Measurements from ENCODE around the gene PUS1.

Gene PUS1

DNA sequence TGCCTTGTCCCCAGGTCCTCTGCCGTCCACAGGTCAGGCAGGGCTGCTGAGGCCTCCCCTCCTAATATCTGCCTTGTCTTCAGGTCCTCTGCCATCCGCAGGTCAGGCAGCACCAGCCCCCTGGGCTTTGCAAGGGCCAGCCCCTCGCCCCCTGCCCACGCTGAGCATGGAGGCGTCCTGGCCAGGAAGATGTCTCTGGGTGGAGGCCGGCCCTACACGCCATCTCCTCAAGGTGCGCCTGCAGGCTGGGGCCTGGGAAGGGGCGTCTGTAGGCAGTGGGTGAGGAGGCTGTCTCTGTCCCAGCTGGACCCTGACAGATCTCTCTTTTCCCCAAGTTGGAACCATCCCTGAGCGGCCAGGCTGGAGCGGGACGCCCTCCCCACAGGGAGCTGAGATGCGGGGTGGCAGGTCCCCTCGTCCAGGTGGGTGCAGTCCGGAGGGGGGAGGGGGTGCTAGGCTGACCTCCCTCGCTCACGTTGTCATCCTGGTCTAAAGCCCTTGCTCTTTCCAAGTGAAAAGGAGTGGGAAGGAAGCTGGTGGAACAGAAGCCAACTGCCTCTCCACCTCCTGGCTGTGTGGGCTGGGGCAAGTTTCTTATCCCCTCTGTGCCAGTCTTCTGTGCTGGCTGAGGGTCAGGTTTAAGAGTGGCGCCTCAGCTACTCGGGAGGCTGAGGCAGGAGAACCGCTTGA lies 13.9 kb upstream of the PUS1 start:
- in situ Hi-C loops (cut with HindIII; ENCODE audit: low sequenced_read_pairs), result no loop called here

DNA sequence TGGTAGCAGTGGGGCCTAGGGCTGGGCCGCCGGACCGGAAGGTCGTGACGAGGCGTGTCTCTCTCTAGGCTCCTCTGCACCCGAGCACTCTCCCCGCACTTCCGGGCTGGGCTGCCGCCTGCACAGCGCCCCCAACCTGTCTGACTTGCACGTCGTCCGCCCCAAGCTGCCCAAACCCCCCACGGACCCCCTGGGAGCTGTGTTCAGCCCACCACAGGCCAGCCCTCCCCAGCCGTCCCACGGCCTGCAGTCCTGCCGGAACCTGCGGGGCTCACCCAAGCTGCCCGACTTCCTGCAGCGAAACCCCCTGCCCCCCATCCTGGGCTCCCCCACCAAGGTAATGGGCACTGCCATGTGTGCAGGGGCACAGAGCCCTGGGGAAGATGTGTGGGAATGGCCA lies 13.3 kb upstream of the PUS1 start:
- in situ Hi-C loops (cut with HindIII; ENCODE audit: low sequenced_read_pairs), result no loop called here

DNA sequence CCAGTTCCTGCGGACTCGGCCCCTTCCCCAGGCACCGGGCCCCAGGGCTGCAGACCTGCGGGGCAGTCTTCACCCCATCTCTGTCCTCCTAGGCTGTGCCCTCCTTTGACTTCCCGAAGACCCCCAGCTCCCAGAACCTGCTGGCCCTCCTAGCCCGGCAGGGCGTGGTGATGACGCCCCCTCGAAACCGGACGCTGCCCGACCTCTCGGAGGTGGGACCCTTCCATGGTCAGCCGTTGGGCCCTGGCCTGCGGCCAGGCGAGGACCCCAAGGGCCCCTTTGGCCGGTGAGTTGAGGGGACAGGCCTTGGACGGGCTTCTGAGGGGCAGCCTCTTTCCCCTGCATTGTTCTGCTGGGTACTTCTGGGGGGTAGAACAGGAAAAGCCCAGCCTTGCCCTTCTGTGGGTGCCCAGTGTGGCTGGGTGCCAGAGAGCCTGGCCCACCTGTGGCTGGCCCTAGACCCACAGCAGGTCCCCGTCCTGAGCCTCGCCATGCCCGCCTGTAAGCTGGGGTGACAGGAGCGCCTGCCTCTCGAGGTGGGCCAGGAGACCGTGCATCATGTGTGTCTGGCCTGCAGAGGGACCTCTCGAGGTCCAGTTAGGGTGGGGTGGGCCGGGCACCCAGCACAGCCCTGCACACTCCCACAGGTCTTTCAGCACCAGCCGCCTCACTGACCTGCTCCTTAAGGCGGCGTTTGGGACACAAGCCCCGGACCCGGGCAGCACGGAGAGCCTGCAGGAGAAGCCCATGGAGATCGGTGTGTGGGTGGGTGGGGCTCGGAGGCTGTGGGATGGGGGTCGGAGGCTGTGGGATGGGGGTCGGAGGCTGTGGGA lies 12.6 kb upstream of the PUS1 start:
- in situ Hi-C loops (cut with HindIII; ENCODE audit: low sequenced_read_pairs), result no loop called here

DNA sequence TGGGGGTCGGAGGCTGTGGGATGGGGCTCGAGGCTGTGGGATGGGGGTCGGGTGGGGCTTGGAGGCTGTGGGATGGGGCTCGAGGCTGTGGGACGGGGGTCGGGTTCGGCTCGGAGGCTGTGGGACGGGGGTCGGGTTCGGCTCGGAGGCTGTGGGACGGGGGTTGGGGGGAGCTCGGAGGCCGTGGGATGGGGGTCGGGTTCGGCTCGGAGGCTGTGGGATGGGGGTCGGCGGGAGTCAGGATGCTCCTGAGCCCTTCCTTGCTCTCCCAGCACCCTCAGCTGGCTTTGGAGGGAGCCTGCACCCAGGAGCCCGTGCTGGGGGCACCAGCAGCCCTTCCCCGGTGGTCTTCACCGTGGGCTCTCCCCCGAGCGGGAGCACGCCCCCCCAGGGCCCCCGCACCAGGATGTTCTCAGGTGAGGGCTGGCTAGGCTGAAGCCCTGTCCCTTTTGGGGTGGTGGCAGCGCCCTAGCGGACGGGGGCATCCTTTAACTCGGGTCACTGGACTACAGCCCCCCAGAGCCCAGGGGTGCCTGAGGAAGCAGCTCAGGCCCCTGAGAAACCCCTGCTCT lies 11.9 kb upstream of the PUS1 start:
- in situ Hi-C loops (cut with HindIII; ENCODE audit: low sequenced_read_pairs), result no loop called here

DNA sequence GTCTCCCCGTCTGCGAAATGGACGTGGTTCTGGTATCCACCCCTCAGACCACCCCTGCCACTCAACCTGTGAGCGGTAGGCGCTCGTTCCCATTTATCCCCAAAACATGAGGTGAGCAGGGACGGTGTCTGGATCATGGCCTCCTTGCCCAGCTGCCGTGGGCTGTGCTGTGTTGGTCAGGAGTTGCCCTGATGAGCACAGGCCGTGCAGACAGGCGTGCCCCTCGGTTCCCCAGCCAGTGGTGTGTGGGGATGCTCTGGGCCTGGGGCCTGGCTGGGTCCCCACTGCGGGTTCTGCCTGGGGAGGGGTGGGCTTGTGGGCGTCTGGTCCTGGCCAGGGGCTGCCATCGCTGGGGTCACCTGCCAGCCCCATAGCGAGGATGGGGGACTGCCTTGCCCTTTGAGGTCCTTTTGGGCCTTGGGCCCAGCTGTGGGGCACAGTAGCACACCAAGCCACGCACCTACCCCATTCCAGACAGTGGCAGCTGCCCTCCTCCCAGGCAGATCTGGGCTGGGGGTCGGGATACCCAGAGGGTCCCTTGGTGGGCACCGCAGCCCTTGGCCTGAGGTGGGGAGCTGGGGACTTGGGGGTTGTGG lies 11.3 kb upstream of the PUS1 start:
- in situ Hi-C loops (cut with HindIII; ENCODE audit: low sequenced_read_pairs), result no loop called here

DNA sequence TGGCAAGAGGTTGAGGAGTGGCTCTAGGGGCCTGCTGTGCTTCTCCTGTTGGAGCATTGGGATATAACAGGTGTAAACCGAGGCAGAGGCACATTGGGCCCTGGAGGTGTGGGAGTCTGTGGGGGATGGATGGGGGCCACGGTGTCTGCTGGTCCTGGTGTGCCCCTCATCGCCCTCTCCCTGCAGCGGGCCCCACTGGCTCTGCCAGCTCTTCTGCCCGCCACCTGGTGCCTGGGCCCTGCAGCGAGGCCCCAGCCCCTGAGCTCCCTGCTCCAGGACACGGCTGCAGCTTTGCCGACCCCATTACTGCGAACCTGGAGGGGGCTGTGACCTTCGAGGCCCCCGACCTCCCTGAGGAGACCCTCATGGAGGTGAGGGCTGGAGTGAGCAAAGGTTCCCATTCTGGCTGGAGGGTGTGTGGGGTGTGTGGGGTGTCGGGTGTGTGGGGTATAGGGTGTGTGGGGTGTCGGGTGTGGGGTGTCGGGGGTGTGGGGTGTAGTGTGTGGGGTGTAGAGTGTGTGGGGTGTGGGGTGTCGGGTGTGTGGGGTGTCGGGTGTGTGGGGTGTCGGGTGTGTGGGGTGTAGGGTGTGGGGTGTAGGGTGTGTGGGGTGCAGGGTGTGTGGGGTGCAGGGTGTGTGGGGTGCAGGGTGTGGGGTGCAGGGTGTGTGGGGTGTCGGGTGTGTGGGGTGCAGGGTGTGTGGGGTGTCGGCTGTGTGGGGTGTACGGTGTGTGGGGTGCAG lies 10.6 kb upstream of the PUS1 start:
- in situ Hi-C loops (cut with HindIII; ENCODE audit: low sequenced_read_pairs), result no loop called here

DNA sequence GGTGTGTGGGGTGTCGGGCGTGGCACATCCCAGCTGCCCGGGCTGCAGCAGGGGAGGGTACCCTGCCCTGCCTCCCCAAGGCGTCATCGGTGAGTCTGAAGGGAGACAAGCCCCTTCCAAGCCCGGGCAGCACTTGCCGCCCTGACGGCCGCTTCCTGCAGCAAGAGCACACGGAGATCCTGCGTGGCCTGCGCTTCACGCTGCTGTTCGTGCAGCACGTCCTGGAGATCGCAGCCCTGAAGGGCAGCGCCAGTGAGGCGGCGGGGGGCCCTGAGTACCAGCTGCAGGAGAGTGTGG lies 10.1 kb upstream of the PUS1 start:
- in situ Hi-C loops (cut with HindIII; ENCODE audit: low sequenced_read_pairs), result no loop called here

DNA sequence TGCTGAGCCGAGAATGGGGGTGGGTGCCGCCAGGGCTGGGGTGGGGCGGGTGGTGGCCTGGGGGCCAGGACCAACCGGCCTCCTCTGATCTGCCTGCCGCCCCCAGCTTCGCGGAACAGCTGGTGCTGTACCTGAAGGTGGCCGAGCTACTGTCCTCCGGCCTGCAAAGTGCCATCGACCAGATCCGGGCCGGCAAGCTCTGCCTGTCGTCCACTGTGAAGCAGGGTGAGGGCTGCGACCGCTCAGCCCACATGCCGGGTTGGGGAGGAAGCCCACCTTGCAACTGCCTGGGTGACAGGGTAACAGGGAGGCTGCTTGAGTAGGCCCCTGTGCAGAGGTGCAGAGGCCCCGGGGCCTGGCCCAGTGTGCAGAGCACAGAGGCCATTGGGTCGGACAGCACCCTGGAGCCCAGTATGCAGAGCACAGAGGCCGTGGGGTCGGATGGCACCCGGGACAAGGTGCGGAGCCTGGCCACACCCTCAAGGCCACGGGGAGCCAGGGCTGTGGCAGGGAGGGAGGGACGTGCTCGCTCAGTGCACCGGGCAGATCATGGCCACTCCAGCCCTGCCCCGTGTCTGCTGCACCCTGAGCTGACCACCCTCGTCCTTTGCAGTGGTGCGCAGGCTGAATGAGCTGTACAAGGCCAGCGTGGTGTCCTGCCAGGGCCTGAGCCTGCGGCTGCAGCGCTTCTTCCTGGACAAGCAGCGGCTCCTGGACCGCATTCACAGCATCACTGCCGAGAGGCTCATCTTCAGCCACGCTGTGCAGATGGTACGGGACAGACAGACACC lies 9.5 kb upstream of the PUS1 start:
- in situ Hi-C loops (cut with HindIII; ENCODE audit: low sequenced_read_pairs), result no loop called here

DNA sequence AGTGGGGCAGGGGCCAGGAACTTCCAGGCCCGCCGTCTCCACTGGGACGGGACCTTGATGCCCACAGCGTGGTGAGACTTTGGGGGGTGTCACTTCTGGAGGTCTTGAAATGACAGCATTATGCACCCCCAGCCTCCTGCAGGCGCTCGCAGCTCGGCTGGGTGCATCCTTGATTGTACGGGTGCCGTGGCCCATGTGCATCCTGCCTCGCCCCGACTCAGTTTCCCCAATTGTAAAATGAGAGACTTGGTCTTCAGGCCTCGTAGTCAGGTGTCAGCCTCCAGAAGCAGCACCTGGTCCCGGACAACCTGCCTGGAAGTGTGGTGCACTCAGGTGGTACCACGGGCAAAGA lies 8.9 kb upstream of the PUS1 start:
- in situ Hi-C loops (cut with HindIII; ENCODE audit: low sequenced_read_pairs), result no loop called here

DNA sequence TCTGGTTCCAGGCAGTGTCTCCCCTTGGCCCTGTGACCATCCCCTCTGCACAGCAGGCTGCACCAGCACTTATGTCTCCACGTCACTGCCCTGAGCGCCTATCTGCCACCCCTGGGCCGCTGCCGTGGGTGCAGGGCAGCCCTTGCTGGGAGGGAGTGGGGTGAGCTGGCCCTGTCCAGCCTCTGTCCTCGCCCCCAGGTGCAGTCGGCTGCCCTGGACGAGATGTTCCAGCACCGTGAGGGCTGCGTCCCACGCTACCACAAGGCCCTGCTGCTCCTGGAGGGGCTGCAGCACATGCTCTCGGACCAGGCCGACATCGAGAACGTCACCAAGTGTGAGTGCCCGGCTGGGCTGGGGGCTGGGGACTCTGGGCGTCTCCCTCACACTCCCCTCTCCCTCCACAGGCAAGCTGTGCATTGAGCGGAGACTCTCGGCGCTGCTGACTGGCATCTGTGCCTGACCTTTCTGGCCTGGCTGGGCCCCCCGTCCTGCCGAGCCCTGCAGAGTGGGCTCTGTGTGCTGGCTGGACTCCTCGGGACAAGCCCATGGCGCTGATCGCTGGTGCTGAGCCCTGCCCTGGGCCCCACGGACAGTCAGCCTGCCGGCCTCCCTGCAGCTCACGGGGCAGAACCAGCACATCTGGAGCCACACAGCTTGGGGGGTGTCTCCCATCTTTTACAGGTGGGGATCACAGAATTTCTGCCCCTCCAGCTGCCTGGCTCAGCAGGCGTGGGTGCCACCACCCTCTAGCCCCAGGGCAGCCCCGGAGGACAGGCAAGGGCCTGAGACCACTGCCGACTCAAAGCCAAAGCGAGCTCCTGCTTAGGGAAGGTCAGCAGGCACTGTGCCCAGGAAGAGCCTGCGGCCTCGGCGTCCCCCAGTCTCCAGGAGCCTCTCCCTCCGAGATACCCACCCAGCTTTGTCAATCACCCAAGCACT lies 7.9 kb upstream of the PUS1 start:
- in situ Hi-C loops (cut with HindIII; ENCODE audit: low sequenced_read_pairs), result no loop called here

DNA sequence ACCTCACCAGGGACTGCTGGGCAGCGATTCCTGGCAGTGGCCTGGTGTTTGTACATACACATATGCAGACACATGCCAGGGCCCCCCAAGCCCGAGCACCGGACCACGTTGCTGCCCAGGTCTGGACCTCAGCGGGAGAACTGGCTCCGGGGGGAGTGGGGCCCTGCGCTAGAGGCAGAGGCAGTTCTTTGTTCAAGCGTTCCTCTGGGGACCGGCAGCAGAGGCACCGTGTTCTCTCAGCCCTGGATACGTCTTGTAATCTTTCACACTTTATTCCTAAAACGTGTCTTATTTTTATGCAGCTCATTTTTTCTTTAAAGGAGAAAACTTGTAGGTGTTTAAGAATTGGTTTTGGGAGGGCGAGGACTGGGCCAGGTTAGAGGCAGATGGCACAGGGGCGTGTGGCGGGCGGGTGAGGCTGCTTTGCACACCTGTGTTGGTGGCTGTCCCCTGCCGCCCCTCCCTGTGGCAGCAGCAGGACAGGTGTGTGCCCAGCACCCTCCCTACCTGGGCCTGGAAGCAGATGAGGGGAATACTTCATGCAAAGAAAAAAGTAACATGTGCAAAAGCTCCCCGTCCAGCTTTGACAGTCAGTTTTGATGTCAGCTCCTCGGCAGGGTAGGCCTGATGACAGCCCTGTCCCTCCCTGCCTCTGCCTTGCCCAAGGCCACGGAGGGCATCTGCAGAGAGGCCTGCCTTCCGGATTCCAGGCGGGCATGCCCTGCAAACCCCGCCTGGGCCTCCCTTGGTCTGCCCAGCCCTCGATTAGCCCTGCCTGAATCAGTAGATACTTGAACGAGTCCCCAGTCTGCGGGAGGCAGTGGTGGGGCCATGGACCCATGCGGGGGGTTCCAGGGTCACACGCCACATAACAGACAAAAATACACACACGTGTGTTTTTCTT lies 7.0 kb upstream of the PUS1 start:
- in situ Hi-C loops (cut with HindIII; ENCODE audit: low sequenced_read_pairs), result no loop called here

DNA sequence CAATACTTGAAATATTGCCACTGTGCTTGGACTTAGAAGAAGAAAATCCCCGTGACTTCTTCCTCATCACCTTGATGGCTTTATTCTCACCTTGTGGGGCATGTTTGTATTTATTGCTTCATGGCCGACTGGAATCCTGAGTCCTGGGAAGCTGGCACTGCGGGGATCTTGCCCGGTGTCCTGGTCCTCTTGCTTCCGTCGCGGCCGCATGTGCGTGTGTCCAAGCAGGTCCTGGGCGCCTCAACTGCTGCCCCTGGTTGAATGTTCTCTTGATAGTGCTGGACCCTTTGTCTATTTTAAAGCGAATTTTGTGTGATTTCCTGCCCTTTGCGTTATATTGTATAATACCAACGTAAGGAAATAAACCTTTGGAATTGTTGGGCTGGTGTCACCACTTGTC lies 6.3 kb upstream of the PUS1 start:
- in situ Hi-C loops (cut with HindIII; ENCODE audit: low sequenced_read_pairs), result no loop called here

DNA sequence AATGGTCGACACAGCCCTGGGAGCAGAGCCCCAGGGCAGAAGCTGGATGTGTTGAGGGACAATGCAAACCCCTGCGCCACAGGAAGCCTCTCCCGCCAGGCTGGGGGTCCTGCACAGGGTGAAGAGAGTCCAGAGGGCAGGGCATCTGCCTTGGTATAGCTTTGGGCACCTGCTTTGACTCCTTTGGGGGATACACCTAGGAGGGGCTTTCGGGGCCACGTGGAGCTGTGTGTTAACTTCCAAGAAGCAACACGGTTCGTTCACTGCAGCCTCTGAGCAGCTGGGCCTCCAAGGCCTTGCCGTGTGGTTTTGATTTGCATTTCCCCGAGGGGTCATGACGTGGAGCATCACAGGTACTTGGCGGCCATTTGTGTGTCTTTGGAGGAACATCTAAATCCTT lies 5.8 kb upstream of the PUS1 start:
- in situ Hi-C loops (cut with HindIII; ENCODE audit: low sequenced_read_pairs), result no loop called here

DNA sequence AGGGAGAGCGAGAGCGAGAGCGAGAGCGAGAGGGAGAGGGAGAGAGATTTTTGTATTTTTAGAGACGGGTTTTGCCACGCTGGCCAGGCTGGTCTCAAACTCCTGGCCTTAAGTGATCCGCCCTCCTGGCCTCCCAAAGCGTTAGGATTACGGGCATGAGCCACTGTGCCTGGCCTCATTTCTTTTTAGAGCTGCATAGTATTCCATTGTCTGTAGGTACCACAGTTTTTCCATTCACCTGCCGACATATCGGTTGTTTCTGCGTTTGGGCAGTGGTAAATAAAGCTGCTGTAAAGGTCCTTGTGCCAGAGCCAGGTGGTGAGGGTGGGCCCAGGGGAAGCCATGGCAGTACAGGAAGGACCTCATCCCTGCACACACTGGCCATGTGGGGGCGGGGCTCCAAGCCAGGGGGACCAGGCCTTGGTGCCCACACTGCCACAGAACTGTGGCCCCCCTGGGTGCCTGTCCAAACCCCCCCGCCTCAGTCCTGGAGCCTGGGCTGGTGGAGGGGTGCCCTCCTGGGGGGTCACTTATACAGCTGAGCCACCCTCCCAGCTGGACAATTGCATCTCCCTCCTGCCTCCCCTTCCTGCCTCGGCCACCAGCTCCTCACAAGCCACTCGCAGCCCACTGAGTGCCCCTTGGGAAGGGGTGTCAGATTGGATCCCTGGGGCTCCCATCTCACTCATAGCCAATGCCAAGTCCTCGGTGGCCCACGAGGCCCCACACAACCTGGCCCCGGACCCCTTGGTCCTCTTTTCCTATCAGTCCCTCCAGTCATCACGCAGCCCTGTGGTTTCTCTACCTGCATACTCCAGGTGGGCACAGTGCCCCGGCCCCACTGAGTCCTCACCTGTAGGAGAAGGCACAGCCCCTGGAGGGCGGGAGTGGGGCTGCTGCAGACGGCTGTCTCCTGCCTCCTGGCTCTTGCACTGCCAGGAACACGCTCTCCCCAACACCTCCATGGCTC lies 1.7 kb upstream of the PUS1 start:
- in situ Hi-C loops (cut with HindIII; ENCODE audit: low sequenced_read_pairs), result no loop called here

DNA sequence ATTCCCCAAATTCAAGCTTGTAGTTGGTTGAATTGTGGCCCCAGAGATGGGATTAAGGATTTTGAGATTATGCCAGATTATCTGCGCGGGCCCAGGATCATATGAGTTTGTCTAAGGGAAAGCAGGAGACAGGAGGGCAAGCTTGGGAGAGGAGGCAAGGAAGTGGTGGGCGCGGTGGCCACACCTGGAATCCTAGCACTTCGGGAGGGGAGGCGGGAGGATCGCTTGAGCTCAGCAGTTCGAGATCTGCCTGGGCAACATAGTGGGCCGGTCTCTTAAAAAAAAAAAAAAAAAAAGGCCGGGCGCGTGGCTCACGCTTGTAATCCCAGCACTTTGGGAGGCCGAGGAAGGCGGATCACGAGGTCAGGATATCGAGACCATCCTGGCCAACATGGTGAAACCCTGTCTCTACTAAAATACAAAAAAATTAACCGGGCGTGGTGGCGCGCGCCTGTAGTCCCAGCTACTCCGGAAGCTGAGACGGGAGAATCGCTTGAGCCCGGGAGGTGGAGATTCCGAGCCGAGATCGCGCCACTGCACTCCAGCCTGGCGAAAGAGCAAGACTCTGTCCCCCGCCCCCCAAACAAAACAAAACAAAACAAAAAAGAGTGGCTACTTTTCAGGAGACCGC lies 881 bp upstream of the PUS1 start:
- in situ Hi-C loops (cut with HindIII; ENCODE audit: low sequenced_read_pairs), result no loop called here

DNA sequence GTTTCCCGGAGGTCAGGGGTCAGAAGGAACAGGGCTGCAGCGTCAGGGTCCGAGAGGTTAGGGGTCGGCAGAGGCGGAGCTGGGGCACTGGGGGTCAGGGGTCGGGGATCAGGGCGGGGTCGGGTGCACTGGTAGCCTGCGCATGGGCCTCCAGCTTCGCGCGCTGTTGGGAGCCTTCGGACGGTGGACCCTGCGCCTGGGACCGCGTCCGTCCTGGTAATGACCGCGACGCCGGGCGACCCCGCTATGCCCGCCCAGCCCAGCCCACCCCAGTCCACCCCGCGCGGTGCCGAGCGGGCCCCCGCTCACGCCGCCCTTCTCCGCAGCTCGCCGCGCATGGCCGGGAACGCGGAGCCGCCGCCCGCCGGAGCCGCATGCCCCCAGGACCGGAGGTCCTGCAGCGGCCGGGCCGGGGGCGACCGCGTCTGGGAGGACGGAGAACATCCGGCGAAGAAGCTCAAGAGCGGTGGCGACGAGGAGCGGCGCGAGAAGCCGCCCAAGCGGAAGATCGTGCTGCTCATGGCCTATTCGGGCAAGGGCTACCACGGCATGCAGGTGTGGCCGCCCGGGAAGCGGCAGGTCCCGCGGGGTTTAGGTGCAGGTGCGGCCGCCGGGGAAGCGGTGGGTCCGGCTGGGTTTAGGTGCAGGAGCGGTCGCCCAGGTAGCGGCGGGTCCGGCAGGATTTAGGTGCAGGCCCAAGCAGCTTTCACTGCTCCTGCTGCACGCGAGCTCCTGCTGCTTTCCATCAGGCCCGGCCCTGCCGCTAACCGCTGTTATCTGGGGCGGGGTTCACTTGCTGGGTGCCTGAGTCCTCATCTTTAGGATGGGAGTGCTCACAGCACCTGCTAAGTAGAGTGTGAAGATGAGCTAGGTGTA lies 743 bp downstream of the PUS1 start:
- in situ Hi-C loops (cut with HindIII; ENCODE audit: low sequenced_read_pairs), result no loop called here
